AG09309 (cell line): ENCODE data around the gene PDXDC1.
A peak's percentile ranks its signal among the peaks of the same experiment; 100 is the strongest.
"Not testable (repeated sequence)": the region's sequence is repeated elsewhere in the genome, so short reads cannot be mapped to it uniquely, and the experiment has no call there.

Source experiments
- DNase-seq: peaks from one replicate; pipeline ENCODE4 v3.0.0-alpha.2; 2010; ENCODE audit warnings: low read depth
- H3K4me3 ChIP-seq: 2 replicates; pipeline ENCODE4 v1.5.1; 2011; ENCODE audit warnings: mild to moderate bottlenecking, low read depth, low read length, moderate library complexity; ENCODE audit not compliant: control insufficient read depth
- TF ChIP-seq, protein P1 (sequence below): IDR thresholded peaks from 2 replicates; pipeline ENCODE4 v1.5.1; 2011; ENCODE audit warnings: mild to moderate bottlenecking, low read depth, low read length, inconsistent platforms; ENCODE audit not compliant: insufficient read depth, control insufficient read depth; ENCODE audit errors: missing control alignments

The PDXDC1 gene

DNA sequence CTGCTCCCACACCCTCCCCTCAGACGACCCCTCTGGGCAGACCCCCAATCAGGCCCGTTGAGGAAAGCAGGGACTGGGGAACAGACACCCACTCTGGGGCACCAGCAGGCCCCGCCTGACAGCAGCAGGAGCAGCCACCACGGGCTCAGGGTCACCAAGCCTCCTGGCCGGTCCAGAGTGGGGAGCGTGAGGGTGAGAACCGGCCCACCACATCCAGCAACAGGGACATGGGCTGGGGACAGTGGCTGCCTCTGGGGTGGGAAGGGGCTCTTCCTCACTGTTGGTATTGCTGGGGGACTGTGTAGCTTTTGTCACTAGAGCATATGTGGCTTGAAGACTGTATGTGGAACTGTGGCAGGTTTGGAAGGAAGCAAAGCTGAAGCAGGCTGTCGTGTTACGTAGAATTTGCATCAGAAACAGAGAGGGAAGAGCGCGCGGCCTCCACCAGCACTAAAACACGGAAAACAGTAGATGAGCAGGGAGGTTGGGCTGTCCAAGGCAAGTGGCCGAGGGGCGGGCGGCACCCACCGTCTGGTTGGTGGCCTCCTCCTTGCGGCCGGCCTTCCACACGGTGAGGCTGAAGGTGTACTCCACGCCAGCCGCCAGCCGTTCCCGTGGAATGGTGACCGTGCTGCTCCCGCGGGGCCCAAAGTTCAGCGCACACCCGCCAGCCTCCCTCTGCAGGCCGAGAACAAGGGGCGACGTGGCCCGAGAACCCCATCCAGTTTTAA is 160.1 kb downstream of the PDXDC1 start:
- not testable (repeated sequence) for DNase-seq

DNA sequence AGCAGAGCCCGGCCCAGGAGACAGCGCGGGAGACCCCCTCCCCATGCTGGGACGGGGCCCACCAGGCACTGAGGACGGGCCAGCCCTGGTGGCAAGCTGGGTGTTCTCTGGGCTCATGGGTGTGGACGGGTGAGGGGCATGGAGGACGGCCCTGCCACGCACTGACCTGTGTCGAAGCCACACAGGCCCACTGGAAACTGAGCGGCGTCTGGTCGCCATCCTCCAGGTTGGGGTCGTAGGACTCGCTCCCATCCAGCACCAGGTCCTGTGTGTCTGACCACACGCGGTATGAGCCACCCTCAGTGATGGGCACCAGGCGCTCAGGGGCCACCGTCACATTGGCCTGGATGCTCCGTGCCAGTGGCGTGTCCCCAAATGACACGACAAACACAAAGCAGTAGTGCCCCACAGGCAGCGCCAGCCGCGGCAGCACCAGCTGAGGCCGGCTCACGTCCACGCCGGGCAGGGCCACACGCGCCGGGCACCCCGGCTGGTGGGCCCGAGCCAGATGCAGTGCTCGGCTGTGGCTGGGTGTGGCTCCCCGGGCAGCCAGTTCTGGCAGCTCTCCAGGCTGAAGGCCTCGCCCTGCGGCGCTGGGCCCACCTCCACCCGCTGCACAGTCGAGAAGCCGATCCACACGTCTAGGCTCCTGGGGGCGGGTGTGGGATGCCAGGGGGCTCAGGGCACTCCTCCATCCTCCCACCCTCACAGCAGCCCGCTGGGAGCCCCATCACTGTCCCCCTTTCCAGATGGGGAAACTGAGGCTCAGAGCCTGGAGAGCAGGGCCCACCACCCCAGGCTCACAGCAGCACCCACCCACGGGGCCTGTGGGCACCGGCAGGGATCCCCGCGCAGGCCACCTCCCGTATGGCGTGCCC is 160.9 kb downstream of the PDXDC1 start:
- H3K4me3 ChIP-seq, DNase-seq: not testable (repeated sequence)

More for the DNA sequence above, 160.1 kb downstream of the PDXDC1 start:
- H3K4me3 ChIP-seq: not testable (repeated sequence)

DNA sequence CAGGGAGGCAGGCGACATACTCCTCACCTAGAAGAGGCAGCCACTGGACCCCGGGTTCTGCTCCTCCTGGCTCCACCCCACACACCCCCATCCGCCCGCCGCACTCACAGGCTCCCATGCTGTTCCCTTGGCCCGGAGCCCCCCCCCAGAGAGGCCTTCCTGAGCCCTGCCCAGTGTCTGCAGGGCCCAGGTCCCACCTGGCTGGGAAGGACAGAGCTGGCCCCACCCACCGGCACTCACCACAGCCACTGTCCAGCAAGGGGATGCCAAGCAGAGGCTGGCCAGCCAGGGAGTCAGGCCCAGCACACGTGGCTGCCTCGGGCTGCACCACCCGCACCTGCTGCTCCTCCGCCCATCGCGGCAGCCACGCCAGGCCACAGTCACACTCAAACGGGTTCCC is 162.7 kb downstream of the PDXDC1 start:
- not testable (repeated sequence) for DNase-seq, H3K4me3 ChIP-seq

DNA sequence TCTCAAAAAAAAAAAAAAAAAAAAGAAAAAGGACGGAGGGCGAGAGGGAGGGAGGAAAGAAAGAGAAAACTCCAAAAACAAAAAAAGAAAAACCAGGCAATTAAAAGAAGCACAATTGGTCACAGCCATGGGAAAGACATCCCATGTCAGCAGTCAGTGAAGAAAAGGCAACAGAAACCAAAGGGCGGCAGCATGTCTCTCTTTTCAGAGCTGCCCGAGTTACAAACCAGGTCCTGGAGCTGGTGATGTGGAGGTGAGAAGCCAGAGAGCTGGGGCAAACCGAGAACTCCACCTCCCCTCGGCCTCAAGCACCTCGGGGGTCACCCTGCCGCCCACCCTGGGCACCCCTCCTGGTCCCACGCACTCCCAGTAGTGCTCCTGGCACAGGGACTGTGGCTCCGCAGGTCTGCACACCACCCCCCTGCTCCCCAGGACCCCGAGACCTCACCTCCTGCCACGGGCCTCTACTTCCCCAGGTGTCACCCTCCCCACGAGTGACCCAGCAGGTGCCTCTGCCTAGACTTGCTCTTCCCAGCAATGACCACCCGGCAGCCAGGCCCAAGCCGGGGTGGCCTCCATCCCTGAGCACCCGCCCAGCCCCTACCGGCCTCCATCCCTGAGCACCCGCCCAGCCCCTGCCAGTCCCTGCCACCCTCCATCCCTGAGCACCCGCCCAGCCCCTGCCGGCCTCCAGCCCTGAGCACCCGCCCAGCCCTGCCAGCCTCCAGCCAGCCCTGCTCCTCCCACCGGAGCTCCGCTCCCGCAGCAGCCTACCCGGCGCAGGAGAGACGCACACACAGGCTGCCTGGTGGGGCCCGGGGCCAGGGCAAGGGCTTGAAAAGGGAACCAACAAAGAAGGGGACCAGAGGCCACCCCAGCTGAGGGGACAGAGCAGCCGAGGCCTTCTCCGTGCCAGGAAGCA is 165.9 kb downstream of the PDXDC1 start:
- not testable (repeated sequence) for H3K4me3 ChIP-seq, DNase-seq

DNA sequence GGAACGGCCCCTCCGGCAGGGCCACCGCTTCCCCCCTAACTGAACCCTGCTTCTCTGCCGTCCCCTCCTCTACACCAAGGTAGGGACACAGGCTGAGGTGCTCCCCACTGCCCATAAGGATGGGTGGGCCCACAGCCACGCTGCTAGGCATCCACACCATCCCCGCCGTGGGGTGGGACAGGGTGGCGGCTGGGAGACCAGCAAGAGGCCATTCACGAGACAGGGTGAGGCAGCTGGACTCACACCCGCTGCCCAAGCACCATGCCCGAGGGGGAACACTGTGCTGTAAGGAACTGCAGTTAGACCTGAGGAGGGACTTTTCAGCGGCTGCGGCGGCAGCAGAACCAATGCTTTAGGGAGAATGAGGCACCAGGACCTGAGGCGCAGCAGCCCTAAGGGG is 166.8 kb downstream of the PDXDC1 start:
- TF ChIP-seq, protein P1, sequence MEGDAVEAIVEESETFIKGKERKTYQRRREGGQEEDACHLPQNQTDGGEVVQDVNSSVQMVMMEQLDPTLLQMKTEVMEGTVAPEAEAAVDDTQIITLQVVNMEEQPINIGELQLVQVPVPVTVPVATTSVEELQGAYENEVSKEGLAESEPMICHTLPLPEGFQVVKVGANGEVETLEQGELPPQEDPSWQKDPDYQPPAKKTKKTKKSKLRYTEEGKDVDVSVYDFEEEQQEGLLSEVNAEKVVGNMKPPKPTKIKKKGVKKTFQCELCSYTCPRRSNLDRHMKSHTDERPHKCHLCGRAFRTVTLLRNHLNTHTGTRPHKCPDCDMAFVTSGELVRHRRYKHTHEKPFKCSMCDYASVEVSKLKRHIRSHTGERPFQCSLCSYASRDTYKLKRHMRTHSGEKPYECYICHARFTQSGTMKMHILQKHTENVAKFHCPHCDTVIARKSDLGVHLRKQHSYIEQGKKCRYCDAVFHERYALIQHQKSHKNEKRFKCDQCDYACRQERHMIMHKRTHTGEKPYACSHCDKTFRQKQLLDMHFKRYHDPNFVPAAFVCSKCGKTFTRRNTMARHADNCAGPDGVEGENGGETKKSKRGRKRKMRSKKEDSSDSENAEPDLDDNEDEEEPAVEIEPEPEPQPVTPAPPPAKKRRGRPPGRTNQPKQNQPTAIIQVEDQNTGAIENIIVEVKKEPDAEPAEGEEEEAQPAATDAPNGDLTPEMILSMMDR: no peak
- H3K4me3 ChIP-seq: no peak overlapping the region
- DNase-seq: no peak

DNA sequence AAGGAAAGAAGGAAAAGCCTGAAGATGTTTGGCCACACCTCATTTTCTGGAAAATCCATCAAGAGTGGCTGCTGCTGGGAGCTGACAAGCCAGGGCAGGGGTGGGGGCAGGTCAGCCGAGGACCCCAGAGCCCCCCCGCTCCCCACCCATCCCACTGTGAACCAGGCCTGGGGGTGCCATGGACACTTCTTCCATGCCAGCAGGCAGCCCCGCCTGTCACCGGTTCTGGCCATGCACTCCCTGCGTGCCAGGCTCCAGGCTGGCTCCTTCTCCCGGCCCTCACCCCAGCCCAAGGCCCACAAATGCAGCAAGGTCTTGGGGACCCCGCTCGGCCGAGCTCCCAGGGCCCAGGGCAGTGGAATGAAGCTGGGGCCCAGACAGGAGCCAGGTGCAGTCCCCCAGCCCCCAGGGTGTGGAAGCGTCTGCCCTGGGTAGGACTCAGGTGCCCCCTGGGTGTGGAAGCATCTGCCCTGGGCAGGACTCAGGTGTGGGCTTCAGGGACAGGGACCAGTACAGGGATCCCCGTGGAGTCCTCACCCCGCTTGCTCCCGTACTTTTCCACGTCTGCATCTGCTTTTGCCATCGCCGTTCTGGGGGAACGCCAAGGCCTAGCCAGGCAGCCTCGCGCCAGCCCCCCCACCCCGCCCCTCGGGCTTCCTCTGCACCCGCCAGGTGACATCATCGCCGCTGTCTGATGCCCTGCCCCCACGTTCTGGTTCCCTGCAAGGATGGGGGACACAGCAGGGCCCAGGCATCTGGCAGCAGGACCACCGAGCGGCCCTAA is 167.5 kb downstream of the PDXDC1 start:
- H3K4me3 ChIP-seq, DNase-seq: not testable (repeated sequence)

DNA sequence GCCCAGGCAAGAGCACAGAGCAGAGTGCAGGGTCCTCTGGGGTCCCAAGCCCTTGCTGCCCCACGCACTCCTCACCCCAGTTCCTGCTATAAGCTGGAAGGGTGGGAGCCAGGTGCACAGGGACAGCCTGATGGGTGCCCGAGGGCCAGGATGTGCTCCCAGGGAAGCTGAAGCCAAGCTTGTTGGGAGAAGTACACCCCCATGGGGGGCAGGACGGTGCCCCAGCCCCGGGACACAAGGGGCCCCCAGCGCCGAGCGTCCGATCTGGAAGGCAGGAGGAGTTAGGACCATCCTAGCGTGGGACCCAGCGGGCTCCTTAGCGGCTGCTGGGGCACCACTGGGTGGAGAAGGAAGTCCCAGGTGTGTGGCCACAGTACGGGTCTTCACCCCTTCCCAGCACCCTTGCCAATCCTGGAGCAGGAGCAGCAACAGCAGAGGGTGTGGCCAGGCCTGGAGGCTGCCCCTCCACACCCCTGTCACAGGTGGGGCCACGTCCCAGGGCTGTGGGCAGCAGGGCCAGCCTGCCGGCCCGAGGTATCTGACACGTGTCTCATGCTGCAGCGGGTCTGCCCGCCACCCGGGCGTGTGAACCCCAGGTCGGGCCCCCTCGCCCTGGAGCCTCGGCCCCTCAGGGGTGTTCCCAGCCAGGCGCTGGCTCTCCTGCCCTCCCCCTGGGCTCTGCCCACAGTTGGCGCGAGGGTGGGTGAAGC is 168.2 kb downstream of the PDXDC1 start:
- H3K4me3 ChIP-seq, DNase-seq: not testable (repeated sequence)

DNA sequence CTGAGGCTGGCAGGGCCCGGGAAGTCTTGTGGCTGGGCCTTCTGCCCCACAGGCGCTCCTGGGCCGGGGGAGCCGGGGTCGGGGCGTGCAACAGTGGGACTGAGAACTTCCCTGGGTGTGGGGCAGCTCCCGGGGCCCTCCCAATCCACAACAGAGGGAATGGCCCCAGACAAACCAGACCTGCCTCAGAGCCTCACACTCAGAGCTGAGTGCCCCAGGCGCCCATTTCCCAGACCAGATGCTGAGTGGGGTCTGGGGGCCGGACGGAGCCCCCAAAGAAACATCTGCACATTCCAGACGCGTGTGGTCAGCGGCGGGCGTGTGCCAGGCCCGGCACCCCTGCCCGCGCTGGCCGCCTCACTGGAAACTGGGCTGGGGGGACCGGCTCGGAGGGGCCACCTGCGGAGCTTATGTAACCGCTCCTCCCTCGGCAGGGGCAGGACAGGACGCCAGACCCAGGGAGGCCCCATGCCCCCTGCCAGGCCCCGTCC is 168.8 kb downstream of the PDXDC1 start:
- peak overlapping the region; percentile 16 for H3K4me3 ChIP-seq
- DNase-seq: not testable (repeated sequence)

DNA sequence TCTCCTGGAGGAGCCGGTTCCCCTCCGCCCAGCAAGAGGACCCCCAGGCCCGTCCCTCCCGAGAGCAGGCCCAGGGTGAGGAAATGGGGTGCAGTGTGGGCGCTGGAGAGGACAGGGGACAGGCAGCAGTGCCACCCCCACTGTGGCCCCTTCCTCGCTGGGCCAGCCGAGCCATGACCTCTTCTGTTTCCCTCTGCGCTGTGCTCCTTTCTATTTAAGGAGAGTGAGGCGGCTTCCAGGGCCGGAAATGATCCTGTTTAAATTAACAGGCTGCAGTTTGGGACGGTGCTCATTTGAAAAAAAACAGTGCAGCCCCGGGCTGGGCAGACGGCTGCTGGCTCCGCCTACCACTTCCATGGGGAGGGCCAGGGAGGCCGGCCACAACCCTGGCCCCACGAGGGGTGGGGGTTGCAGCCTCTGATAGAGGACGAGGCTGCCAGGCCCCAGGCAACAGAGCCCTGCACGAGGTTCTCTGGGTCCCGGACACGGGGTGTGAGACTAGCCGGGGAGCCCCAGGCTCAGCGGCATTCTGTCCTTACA is 169.3 kb downstream of the PDXDC1 start:
- H3K4me3 ChIP-seq: peak overlapping the region; percentile 16
- not testable (repeated sequence) for DNase-seq

DNA sequence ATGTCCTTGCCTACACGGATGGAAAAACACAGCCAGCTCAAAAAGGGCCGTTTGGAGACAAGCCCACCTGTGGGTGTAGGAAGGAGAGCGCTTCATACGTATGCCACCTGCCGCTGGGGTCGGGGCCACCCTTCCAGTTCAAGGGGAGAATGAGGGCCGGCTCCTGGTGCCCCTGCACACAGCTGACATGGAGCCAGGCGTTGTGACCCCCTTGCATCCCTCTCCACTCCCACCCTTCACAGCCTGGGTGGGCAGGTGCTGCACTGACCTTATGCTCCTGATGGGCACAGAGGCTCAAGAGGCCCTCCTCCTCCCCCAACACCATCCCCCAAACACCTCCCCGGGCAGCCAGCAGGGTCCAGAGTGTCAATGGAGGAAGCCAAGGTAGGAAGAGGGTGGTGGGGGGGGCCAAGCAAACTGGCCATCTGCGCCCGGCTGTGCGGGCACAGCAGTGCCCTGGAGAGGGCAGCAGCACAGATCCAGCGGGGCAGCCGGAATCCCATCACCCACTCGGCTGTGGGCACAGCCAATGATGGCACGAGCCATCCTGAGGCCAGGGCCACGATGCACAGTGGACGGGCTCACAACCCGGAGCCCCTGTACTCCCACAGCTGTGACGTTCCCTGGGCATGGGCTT is 170.1 kb downstream of the PDXDC1 start:
- DNase-seq, H3K4me3 ChIP-seq: not testable (repeated sequence)

DNA sequence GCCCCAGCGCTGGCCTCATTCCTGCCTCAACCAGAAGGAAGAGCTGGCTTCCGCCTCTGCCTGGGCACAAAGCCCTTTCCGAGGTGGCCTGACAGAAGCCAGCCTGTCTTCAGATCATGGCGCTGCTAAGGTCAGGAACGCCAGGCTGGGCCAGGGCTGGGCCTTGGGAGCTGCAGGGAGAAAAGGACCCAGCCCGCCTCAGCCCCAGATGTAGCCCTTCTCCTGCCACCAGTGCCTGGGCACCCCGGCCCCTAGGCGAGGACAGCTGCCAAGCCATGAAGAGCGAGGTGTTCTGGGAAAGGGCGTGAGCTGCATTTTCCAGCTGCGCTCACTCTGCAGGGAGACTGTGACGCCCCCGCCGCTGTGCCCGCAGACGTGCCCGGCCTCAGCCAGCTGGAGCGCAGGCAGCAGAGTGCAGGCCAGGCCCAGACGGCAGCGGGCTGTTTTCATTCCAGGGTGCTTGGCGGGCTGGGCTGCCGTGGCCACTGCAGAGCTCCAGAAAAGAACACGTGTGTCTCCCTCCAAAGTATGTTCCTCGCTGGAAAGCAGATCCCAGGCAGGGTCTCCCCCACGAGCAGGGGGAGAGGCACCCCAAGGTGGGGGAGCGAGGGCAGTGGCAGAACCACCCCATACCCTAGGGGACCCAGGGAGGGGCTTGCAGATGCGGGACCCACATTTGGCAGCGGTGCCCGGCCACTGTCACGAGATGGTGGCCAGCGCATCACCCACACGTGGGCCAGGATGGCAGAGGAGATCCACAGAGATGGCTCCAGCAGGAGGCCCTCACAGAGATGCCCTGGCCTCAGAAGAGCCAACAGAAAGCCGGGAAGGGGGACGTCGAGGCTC is 170.8 kb downstream of the PDXDC1 start:
- not testable (repeated sequence) for DNase-seq, H3K4me3 ChIP-seq

DNA sequence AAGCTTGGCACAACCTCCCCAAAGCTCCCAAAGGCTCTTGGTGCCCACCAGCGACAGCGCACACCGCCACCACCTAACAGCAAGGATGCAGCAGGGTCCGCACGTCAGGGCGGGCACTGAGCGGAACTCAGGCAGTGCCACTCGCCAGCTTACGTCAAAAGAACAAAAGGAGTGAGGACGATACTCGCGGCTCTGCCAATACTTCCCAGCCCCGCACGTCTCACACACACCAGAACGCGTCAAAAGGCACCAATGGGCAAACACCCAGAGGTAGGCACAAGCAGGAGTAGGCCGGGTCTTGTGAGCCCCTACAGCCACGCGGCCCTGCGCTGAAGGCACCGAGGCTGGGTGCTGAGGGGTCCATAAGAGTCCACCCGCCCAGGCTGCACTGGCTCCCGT is 171.4 kb downstream of the PDXDC1 start:
- DNase-seq, H3K4me3 ChIP-seq: not testable (repeated sequence)

DNA sequence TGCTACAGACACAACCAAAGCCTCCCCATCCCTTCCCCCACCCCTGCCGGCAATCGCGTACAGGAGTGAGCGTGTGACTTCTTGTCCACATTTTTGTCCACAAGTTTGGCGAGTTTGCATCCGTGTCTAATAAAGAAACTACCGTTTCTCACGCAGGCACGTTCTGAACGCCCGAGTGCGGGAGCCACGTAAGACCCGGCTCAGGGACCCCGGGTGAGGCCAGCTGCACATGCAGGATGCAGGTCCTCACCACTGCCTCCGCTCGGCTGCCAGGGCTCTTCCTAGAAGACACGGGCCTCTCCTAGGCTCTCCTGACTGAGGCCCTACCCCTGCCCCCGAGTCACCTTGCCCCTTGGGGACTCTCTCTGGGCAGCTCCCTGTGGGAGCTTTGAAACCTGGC is 174.0 kb downstream of the PDXDC1 start:
- H3K4me3 ChIP-seq, DNase-seq: not testable (repeated sequence)

DNA sequence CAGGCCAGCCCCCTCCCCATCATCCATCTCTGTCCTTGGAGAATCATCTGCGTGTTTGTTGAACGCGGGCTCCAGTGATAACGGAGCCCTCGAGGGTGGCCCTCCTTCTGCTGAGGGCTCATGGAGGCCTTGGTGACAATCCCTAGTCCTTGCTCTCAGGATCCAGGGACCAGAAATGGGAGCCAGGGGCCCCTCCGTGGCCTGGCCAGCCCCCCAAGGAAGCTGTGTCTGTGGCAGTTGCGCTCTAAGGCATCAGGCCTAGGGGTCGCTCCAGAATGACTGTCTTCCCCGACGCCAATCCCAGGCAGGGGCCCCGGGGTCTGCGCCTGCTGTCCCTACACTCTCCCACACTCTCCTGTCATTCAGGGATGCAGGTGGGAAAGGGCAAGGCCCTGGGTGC is 174.4 kb downstream of the PDXDC1 start:
- H3K4me3 ChIP-seq, DNase-seq: not testable (repeated sequence)
